Adrenal gland (tissue), 12 donors: ENCODE measurements around the gene YWHAQ. TPM values are rescaled to one million over a fixed set of nuclear protein-coding genes. Genes with fewer than 3 reads are reported as not detected.

Experiments
- DNase-seq, 7 donors: peaks; one replicate each; pipeline ENCODE4 v3.0.0-alpha.2; 2019 to 2020
- H3K27ac ChIP-seq, 5 donors: fragments of 200-600 bp; sonication (generic) in 4 of 5; 1 replicate in 3 of 5; 2 replicates in 2 of 5; pipeline versions ENCODE4 v1.5.1 to v1.8.0; 2016 to 2020; ENCODE audit warnings: mild to moderate bottlenecking in 1 of 5
- H3K27me3 ChIP-seq: fragments of 200-600 bp; 2 replicates; pipeline ENCODE4 v1.8.0; 2021
- H3K36me3 ChIP-seq, 2 donors: fragments of 200-600 bp; replicated peaks in 1 of 2; 1 replicate in 1 of 2; 2 replicates in 1 of 2; pipeline versions ENCODE4 v1.5.1 to v1.8.0; 2018 to 2022
- H3K4me1 ChIP-seq, 2 donors: fragments of 200-600 bp; replicated peaks in 1 of 2; 1 replicate in 1 of 2; 2 replicates in 1 of 2; pipeline versions ENCODE4 v1.5.1 to v1.8.0; 2018 to 2021
- H3K4me3 ChIP-seq, 4 donors: fragments of 200-600 bp; sonication (generic) in 3 of 4; one replicate each; pipeline ENCODE4 v1.5.1; 2016 to 2018
- H3K9me3 ChIP-seq, 3 donors: fragments of 200-600 bp; sonication (generic) in 1 of 3; replicated peaks in 1 of 3; 1 replicate in 2 of 3; 2 replicates in 1 of 3; pipeline versions ENCODE4 v1.5.1 to v1.8.0; 2016 to 2021
- POLR2A ChIP-seq, 2 donors: fragments of 450-650 bp; IDR thresholded peaks; one replicate each; pipeline ENCODE4 v1.6.1; 2017; ENCODE audit warnings: antibody characterized with exemption in 2 of 2, mild to moderate bottlenecking in 2 of 2, moderate library complexity in 1 of 2
- WGBS, 4 donors: extraction: QIAGEN DNeasy Blood & Tissue Kit in 2 of 4; methylation state at CpG; one replicate each; pipeline versions ENCODE4 v1.1.5 to v1.1.7; 2013 to 2017; 5-methylcytosine and 5-hydroxymethylcytosine counted together
- intact Hi-C, 2 donors: fragments of 100-400 bp; cut with DNase I; formaldehyde crosslinking; loops; one replicate each; pipeline versions ENCODE4 v1.14.1 to v1.15.0; 2022 to 2023
- polyA plus RNA-seq, 3 donors: library from polyadenylated mRNA; stranded (reverse); fragments of 200-250 nt in 2 of 3; fragments of 350-450 nt in 1 of 3; fragmentation: Illumina TruSeq in 1 of 3; extraction: RNeasy Lipid Tissue Mini Kit (QIAGEN cat#74804) in 1 of 3; gene quantifications; one replicate each; pipeline ENCODE4 v1.2.3, GENCODE V29; 2013 to 2014
- total RNA-seq, 9 donors: library from RNA; depleted of rRNA in 4 of 9; stranded (reverse); fragments of >200 nt in 4 of 9; fragments of 120-200 nt in 1 of 9; fragmentation: NEBNext Ultra II Directional in 1 of 9; extraction: Animal tissue kit (Norgen Biotek cat#: 25700) in 1 of 9; gene quantifications; one replicate each; pipeline versions ENCODE4 v1.1.0 to v1.2.4, GENCODE V29; 2013 to 2023
- TF ChIP-seq, protein P1 (sequence below), 6 experiments: fragments of 450-650 bp in 4 of 6; fragments of 200-600 bp in 2 of 6; sonication (generic) in 1 of 6; IDR thresholded peaks; 1 replicate in 5 of 6; 2 replicates in 1 of 6; pipeline versions ENCODE4 v1.5.1 to v1.8.0; 2016 to 2021; ENCODE audit warnings: antibody characterized with exemption in 6 of 6, mild to moderate bottlenecking in 2 of 6, moderate library complexity in 1 of 6
- donor health status: healthy with polysubstance abuse.
- donor health status: Bipolar disorder and iron deficiency.
- donor health status: DM: yes; HTN: yes; CAD: no.
- donor health status: DM: no; HTN: no; CAD: no.
- donor health status: DM: no; HTN: no; CAD: no.
- donor health status: DM: yes; HTN: yes; CAD: no.

The YWHAQ gene
- total and polyA plus RNA-seq, 12 donors, result 74.1 to 477 (median 241) TPM

DNA sequence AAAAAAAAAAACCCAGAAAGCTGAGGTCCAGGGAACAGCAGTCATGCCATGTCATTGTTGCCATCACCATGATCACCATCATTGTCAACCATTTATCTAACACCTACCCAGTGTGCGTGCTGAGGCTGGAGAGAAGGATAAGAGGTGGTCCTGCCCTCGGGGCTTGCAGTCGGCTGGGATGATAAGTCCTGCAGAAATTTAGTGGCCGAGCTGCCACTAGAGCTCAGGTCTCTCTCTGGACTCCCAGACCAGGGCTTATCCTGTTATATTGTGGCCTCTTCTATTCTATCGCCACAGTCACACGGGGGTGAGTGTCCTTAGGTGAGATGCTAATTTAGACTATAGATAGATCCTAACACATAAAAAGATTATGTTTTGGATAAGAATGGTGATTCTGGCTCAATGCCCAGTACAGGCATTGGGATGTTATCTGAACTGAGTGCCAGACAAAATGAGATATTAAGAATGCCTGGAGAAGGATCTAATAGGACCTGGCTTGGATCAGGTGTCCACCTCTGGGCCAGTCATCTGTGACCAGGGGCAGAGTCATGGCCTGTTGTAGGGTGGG lies 43.2 kb upstream of the YWHAQ start:
- WGBS, 4 donors, result 72 to 78% (median 75%) methylated on average over 6 of the region's 6 CpGs
- intact Hi-C loops, result no loop called here
- DNase-seq, result no peak
- no peak for TF ChIP-seq POLR2A (IDR thresholded peaks at IDR 0.05)
- TF ChIP-seq, protein P1, sequence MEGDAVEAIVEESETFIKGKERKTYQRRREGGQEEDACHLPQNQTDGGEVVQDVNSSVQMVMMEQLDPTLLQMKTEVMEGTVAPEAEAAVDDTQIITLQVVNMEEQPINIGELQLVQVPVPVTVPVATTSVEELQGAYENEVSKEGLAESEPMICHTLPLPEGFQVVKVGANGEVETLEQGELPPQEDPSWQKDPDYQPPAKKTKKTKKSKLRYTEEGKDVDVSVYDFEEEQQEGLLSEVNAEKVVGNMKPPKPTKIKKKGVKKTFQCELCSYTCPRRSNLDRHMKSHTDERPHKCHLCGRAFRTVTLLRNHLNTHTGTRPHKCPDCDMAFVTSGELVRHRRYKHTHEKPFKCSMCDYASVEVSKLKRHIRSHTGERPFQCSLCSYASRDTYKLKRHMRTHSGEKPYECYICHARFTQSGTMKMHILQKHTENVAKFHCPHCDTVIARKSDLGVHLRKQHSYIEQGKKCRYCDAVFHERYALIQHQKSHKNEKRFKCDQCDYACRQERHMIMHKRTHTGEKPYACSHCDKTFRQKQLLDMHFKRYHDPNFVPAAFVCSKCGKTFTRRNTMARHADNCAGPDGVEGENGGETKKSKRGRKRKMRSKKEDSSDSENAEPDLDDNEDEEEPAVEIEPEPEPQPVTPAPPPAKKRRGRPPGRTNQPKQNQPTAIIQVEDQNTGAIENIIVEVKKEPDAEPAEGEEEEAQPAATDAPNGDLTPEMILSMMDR (IDR thresholded peaks at IDR 0.05), result no peak
- H3K27me3 ChIP-seq, result no peaks in the 10 kb centered on the region
- H3K4me1 ChIP-seq, result no peaks in the 10 kb centered on the region
- H3K4me3 ChIP-seq, result no peak overlapping the region
- H3K9me3 ChIP-seq, result no peaks in the 10 kb centered on the region
- H3K27ac ChIP-seq, result no peak overlapping the region
- no peaks in the 10 kb centered on the region for H3K36me3 ChIP-seq

DNA sequence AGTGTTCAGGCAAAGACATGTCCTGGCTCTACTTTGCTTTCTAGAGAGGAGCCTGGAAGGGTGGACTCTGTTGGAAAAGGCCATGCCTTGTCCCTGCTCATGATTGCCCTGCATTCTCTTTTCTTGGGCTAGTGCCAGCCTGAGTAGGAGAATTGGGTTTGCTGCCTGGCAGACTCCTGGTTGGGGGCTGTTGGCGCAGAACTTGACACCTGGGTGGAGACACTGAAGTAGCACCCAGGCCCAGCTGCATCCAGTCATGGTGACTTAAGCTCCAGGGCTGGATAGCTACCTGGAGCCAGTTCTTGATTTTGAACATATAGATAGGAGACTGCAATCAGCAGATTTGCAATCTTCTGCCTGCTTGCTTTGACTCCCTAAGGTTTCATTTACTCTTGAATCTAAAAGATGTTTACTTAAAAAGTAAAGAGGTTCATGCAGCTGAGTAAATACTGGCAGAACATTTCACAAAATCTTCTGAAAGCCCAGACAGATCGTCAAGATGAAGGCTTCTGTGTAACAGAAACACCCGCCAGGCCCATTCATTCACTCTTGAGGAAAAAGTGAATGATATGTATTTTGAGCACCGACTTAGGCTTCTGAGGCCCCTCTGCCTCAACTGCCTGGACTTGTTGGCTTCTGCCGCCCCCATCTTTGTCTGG lies 38.0 kb upstream of the YWHAQ start:
- Histone ChIP-seq H3K4me3 (no peak overlapping the region), H3K27ac (no peak overlapping the region), H3K27me3 (no peaks in the 10 kb centered on the region), H3K9me3 (no peaks in the 10 kb centered on the region), H3K4me1 (no peaks in the 10 kb centered on the region), H3K36me3 (no peaks in the 10 kb centered on the region)
- no peak for TF ChIP-seq POLR2A (IDR thresholded peaks at IDR 0.05)
- TF ChIP-seq, protein P1 (IDR thresholded peaks at IDR 0.05), result no peak
- intact Hi-C loops, result no loop called here
- 87 to 96% (median 93%) methylated on average over 5 of the region's 5 CpGs for WGBS, 4 donors
- no peak for DNase-seq

DNA sequence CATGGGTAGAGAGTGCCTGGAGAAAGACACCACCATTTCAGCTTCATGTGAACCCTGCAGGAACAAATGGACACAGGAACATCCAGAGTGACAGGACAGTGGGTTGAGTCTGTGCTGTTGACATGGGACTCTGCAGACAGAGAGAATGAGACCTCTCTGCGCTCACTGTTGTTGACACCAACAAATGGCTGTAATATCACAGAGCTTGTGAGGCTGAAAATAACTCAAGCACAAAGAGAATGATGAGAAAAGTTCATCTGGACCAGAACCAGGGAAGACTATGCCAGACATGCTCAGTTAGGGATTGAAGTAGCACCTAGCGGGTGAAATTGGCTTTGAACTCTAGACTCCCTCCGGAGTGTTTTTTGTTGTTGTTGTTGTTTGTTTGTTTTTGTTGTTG lies 37.0 kb upstream of the YWHAQ start:
- 92 to 95% (median 92%) methylated on average over 3 of the region's 3 CpGs for WGBS, 4 donors
- no peak for DNase-seq
- no peaks in the 10 kb centered on the region for H3K4me1 ChIP-seq
- no peak for TF ChIP-seq POLR2A (IDR thresholded peaks at IDR 0.05)
- TF ChIP-seq, protein P1 (IDR thresholded peaks at IDR 0.05), result no peak
- H3K27ac ChIP-seq, result no peak overlapping the region
- no peaks in the 10 kb centered on the region for H3K36me3 ChIP-seq
- H3K4me3 ChIP-seq, result no peak overlapping the region
- intact Hi-C loops, result no loop called here
- no peaks in the 10 kb centered on the region for H3K27me3 ChIP-seq
- H3K9me3 ChIP-seq, result no peaks in the 10 kb centered on the region

DNA sequence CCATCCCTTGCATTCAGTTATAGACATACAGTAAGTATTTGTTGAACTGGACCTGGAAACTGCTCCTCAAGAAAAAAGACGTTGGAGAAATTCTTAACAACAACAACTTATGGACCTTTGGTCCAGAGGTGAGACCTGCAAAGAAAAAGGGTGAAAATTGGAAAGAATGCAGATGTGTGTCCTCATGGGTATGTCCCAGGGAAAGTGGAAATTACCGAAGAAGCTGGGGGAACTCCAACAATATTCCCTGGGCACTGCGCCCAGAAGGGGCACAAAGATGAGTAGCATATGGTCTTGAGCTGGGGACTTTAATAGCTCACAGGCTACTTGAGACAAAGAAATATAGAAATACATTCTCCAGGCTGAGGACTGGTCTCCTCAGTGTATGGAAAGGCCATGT lies 35.5 kb upstream of the YWHAQ start:
- Histone ChIP-seq H3K27ac (no peak overlapping the region), H3K4me3 (no peak overlapping the region), H3K4me1 (no peaks in the 10 kb centered on the region), H3K9me3 (no peaks in the 10 kb centered on the region), H3K27me3 (no peaks in the 10 kb centered on the region), H3K36me3 (no peaks in the 10 kb centered on the region)
- 68 to 73% (median 71%) methylated on average over 3 of the region's 3 CpGs for WGBS, 4 donors
- TF ChIP-seq, protein P1 (IDR thresholded peaks at IDR 0.05), result no peak
- TF ChIP-seq POLR2A (IDR thresholded peaks at IDR 0.05), result no peak
- no peak for DNase-seq
- intact Hi-C loops, result no loop called here
